HG02798 (cell line): ENCODE results near the gene AGTRAP.

ENCODE experiments used
- ATAC-seq: cut with Tn5 transposase; IDR thresholded peaks from one replicate; pipeline ENCODE4 v1.9.1; 2021; ENCODE audit warnings: mild to moderate bottlenecking; ENCODE audit not compliant: unreplicated experiment, poor library complexity

The AGTRAP gene

DNA sequence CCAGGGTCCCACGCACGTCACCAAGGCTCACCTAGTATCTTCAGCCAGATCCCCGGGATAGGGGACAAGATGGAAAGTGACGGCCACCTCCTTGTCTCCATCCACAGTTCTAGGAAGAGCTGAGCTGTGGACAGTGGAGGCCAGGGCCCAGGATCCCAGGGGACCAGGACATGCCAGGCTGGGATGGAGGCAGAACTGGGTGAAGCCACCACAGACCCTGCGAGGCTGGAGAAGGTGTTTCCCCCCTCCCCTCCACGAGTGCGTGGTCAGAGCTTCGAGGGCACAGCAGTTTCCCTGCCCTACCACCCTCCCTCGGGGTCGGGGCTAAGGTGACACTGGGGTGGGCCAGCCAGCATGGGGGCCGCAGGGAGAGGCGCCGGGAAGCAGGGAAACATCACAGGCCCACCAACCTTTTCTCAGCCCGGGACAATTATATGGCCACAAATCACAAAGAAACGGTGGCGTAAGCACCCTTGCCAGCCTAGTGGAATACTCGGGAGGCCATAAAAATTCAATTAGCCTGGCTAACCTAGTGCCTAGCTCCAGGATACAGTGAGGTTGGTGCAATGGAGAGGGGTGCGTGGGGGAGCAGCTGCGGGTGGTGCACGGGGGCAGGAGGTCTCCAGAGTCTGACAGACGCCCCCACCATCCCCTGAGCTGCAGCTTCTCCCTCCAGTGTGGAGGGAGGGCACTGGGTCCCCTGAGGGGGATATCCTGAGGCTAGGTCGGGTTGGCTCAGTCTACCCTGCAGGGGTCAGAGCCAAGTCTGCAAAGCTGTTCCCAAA lies 31.1 kb upstream of the AGTRAP start:
- ATAC-seq: no peak

DNA sequence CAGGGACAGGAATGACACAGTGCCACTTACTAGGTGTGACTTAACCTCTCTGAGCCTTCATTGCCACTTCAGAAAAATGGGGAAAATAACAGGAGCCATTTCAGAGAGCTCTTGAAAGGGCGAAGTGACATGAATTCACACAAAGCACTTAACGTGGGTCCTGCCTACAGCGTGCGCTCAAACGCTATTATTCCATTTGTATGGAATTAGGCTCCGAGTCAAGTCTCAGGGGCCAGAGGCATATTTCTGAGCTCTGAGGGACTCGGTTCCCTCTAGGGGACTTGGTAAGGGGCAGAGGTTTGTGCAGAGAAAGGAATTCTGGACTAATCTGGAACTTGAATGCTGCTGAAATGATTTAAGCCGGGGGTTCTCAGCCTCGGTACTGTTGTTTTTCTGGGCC lies 30.3 kb upstream of the AGTRAP start:
- ATAC-seq: no peak

GRCh38 chr1:11706292-11706691 lies 29.6 kb upstream of the AGTRAP start:
- no peak for ATAC-seq

DNA sequence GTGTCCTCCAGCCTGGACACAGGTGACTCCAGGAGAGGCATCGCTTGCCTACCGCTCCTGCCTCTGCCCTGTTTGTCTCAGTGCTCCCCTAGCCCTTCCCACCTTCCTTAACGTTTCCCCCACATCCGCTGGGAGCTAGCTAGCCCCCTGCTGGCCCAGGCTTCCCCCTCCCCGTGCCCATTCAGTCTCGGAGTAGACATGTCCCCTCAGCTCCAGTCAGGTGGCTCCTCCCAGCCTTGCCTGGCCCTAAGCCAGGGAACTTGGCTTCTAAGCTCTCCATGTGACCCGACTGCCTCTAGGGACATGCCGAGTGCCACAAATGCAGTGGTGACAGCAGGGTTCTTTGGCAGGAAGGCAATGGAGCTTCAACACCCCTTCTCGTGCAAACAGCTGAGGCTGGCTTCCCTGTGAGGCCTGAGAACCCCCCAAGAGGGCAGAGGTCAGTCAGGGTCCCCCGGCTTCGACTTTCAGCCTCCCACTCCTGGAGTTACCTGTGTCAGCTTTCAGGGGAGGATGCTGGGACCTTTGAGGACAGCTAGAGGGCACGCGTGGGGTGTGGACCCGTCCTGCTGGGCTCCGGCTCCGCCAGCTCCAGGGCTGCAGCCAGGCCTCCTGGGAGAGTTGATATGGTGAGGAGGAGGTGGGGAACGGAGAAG lies 28.2 kb upstream of the AGTRAP start:
- ATAC-seq: no peak

DNA sequence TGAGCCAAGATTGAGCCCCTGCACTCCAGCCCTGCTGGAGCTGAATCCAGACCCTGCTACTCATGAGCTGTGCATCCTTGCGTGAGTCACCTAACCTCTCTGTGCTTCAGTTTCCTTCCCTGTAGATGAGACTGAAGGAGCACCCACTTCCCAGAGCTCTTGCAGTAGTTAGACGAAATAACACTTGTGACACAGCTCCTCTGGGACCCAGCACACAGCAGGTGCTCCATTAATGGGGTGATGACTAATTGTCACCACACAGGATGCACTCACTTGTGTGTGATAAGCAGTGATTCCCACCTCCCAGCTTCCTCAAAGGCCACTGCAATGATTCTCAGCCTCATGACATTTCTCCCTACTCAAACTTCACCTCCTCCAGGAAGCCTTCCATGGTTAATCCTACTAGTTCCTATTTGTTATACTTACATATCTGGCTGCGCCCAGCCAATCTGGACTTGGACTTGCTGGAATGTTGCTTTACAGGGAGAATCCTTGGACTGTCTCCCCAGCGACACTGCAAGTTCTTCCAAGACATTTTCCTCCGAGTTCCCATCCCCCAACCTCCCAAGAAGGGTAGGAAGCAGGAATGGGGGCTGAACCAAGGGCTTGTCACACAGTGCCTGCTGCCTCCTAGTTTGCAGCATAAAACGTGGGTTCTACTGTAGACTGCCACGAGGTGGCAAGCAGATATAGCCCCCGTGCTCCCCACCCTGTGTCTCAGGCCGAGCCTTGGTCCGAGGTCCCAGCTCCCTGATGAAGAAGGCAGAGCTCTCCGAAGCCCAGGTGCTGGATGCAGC lies 27.2 kb upstream of the AGTRAP start:
- ATAC-seq: no peak

DNA sequence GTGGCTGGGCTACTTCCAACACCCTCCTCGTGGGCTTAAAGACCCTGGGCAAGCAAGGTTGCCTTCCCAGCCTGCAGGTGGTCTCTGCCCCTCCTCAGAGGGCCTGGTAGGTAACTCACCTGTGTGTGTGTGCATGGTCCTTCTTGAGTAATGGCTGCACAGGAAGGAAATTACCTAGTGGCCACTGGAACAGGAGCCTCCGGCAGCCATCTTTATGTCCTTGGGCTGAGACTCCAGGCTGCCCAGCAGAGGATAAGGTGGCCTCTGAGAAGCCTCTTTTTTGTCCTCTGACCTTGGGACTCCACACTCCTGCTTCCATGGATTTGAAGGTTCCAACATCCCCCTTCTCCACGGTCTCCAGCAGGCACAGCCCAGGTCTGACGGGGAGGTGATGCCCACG lies 24.4 kb upstream of the AGTRAP start:
- no peak for ATAC-seq

DNA sequence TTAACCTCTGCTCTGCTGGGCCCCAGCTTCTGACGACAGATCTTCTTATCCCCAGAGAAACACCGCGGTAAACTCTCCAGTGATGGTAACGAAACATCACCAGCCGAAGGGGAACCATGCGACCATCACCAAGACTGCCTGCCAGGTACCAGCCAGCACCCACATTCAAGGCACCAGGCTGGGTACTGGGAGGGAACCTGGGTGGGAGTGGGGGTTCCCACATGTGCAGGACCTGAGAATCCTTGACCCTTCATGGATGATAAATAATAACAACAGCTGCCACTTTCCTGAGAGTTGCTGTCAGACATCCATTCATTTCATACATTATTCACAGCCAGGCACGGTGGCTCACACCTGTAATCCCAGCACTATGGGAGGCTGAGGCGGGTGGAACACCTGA lies 23.7 kb upstream of the AGTRAP start:
- no peak for ATAC-seq

GRCh38 chr1:11713095-11713494 lies 22.8 kb upstream of the AGTRAP start:
- no peak for ATAC-seq

DNA sequence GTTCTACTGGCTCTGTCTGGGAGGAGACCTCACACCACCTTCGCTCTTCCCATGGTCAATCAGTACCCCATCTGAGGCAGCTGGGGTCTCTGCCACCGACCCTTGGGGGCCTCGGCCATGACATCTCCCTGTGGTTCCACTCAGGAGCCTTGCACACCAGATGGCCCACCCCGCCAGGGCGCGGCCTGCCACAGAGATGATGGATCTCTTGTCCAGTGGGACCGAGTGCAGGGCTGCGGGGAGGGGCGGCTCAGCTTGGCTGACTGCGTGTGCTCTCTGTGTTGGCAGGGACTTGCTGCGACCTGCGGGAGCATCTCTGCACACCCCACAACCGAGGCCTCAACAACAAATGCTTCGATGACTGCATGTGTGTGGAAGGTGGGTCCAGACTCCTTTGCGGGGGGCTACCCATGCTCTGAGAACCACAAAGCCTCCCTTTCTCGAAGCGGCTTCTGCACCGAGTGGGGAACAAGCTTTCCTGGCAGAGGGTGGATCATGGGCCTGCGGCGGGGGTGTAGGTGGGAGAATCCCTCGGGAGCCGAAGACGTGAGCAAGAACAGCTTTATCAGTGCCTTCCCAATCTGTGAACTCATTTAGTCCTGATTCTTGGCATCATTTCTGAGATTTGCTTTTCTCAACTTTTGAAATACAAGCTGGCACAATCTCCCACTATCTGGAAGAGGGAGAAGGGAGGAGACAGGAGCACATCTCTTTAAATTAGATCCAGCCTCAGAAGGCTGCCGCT lies 20.9 kb upstream of the AGTRAP start:
- no peak for ATAC-seq

DNA sequence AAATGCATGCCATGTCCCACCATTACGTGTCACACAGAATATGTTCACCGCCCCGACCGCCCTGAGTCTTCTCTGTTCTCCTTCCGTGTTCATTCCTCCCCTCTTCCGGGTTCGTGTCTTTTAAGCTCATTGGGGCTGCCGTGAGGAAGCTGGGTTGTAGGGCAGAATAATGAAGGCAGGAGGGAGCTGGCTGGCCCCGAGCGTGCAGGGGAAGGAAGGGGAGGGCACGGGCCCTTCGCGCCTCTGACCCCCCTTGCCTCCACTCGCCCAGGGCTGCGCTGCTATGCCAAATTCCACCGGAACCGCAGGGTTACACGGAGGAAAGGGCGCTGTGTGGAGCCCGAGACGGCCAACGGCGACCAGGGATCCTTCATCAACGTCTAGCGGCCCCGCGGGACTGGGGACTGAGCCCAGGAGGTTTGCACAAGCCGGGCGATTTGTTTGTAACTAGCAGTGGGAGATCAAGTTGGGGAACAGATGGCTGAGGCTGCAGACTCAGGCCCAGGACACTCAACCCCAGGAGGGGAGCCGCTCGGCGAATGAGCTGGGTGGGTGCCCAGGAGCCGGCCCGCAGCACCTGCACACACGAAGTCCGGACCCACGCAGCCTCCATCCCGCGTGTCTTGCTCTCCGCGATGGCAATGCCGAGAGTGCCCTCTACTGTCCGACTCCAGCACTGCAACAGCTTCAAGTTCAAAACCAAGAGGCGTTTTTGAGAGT lies 16.5 kb upstream of the AGTRAP start:
- ATAC-seq: peak; percentile 69

DNA sequence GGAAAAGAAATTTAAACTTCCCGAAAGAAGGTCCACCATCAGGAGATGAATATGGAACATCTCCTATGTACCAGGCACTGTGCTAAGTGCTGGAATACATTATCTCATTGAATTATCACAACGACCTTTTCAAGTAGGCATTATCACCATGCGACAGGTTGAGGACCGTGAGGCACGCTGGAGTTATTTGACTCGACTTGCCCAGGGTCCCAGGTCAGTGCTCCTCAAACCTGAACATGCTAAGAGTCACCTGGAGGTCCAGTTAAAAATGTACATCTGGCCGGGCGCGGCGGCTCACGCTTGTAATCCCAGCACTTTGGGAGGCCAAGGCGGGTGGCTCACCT lies 15.9 kb upstream of the AGTRAP start:
- no peak for ATAC-seq

GRCh38 chr1:11720525-11720924 lies 15.4 kb upstream of the AGTRAP start:
- no peak for ATAC-seq

GRCh38 chr1:11721311-11721710 lies 14.6 kb upstream of the AGTRAP start:
- no peak for ATAC-seq

GRCh38 chr1:11722538-11722937 lies 13.4 kb upstream of the AGTRAP start:
- no peak for ATAC-seq

DNA sequence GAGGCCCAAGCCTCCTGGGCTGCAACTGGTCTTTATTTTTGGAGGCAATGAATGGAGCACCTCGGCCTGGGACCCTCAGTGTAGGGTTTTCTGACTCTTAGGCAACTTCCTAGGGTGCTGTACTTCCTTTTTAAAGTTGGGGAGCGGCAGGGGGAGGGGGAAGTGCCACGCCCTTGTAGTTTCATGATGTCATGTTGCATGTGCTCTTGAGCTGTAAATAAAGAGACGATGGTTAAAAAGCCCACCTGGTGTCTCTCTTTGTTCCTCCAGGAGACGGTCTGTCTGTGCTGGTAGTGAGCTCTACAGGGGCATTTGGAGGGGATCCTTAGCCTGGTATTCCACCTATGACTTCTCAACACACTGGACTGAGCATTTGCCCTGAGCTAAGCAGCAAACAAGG lies 10.3 kb upstream of the AGTRAP start:
- no peak for ATAC-seq

DNA sequence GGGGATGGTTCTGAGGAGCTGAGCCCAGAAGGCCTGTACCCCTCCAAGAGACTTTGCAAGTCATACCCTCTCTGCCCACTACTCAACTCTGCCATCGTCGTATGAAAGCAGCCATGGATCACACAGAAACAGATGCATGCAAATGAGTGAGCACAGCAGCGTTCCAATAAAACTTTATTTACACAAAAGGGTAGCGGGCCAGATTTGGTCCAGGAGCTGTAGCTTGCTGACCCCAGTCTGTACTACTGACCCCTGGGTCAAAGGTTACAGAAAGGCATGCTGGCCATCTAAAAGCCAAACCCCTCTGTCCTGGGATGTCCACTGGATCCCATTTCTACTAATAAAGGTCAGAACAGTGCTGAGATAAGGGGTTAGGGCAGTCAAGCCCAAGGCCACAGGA lies 8.8 kb upstream of the AGTRAP start:
- no peak for ATAC-seq

GRCh38 chr1:11728126-11728806 lies 7.7 kb upstream of the AGTRAP start:
- ATAC-seq: no peak

DNA sequence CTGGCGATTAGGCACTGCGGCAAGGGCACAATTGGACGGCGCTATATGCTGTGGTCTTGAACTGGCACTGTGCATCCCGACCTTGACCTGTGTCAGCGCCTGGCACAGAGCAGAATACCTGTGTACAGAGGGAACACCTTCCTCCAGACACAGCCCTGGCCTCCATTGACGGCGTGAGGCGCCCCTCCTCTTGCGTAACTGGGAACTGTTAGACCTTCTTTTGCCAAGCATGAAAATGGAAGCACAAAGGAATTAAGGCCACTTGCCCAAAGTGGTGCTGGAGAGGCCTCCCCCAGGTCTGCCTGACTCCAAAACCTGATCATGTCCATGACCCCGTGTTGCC lies 6.8 kb upstream of the AGTRAP start:
- ATAC-seq: no peak

DNA sequence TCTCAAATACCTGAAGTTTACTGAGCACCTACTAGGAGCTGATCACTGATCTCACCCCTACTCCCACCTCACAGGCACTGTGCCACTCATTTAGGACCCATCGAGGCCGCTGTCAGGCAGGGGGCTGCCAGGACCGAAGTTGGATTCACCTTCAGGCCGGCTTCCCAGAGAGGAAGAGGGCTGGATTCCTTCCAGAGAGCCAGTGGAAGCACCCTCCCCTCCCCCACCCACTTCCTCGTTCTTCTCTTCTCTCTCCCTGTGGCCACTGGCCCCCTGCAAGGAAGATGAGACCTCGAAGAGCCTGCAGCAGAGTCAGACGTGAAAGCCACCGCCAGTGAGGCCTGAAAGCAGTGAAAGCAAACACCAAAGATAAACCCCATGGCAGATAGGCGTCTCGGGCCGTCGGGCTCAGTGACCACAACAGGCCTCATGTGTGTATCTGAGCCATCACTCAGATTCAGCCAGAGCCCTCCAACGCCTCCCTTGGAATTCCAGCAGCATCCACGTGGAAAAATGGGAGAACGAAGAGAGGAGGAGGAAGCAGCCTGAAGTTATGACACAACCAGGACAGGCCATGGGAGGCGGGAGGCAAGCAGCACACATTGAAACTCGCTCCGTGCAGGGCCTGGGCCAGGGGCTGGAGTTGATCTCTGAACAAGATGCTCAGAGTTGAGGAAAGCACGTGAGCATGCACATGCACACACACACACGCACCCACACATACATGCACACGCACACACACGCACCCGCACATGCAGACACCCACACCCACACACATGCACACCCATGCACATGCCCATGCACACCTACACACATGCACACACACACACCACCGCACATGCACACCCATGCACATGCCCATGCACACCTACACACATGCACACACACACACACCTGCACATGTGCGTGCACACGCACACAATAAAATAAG lies 6.2 kb upstream of the AGTRAP start:
- ATAC-seq: no peak
